GM11168 (cell line): ENCODE results near the gene CCR4.

Experiments
- in situ Hi-C: fragments of 300-500 bp; cut with MboI; formaldehyde crosslinking; loops from one replicate; pipeline ENCODE4 v1.12.0; 2022; ENCODE audit warnings: low sequenced_read_pairs; ENCODE audit not compliant: unreplicated experiment

Gene CCR4

GRCh38 chr3:33004961-33005360 lies 53.5 kb downstream of the CCR4 start:
- in situ Hi-C loops, result no loop called here
